Right ventricle myocardium superior (tissue), 1 donor: ENCODE measurements around the gene MED13L. TPM values are rescaled to one million over a fixed set of nuclear protein-coding genes. Genes with fewer than 3 reads are reported as not detected.

ENCODE experiments used
- ATAC-seq: fragments of 200-7000 bp; cut with Tn5 transposase; one replicate; pipeline ENCODE4 v1.9.1; 2020; ENCODE audit warnings: mild to moderate bottlenecking; ENCODE audit not compliant: poor library complexity
- DNase-seq: peaks from one replicate; pipeline ENCODE4 v3.0.0-alpha.2; 2020
- intact Hi-C: fragments of 100-400 bp; cut with DNase I; formaldehyde crosslinking; loops from one replicate; pipeline ENCODE4 v1.11.2; 2022
- total RNA-seq: library from RNA; stranded (reverse); fragmentation: NEBNext Ultra II Directional; extraction: Animal tissue kit (Norgen Biotek cat#: 25700); gene quantifications from one replicate; pipeline ENCODE4 v1.2.1, GENCODE V29; 2021
- donor health status: DM: no; HTN: yes; CAD: no; lungs with severe emphysema.

MED13L gene
- total RNA-seq, 1 donor from 2014 or later = 57.7 TPM

- peak; percentile 63 for ATAC-seq
- intact Hi-C loops = no loop called here
- DNase-seq = no peak
Measured at GRCh38 chr12:116204169-116204568, 73.3 kb downstream of the MED13L start.

DNA sequence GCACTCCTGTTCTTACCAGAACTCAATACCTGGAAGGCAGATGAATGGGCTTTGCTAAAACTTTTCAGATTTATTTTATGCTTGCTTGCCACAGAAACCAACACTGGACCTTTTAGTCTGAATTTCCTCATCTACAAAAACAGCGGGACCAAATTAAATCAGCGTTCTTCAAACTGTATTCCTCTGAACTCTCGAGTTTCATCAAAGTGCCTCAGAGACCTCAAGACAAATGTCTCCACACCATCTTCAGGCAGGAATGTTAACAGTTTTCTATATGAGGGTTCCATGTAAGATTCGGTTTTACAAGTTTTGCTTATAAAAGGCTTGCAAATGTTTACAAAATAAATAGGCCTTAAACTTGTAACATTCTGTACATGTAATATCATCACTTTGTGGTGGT lies 74.6 kb downstream of the MED13L start:
- DNase-seq (no peak), ATAC-seq (no peak)
- intact Hi-C loops = no loop called here

- DNase-seq = no peak
- intact Hi-C loops = no loop called here
- no peak for ATAC-seq
Measured at GRCh38 chr12:116202433-116202832, 75.1 kb downstream of the MED13L start.

DNA sequence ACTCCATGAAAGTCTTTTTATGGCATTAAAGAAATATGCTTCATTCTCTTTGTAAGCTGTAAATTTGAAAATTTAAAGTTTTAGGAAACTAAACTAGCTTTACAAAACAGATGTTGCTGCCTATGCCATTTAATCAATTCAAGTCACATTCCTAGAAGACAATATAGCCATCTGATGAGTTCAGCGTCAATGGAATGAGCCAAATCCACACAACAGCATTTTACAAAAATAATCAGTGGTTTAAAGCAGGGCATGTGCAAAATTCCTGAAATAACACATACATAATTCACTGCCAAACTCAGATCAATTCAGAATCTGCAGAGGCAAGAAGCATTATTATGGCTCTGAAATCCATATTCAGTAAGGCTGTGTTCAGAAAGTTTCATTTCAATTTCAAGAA lies 75.6 kb downstream of the MED13L start:
- ATAC-seq = no peak
- no peak for DNase-seq
- intact Hi-C loops = no loop called here

- no peak for DNase-seq
- ATAC-seq = no peak
- intact Hi-C loops = no loop called here
Measured at GRCh38 chr12:116201359-116201758, 76.1 kb downstream of the MED13L start.

GRCh38 chr12:116200812-116201211 lies 76.7 kb downstream of the MED13L start:
- intact Hi-C loops = no loop called here
- no peak for ATAC-seq

GRCh38 chr12:116199160-116199706 lies 78.3 kb downstream of the MED13L start:
- ATAC-seq (no peak), DNase-seq (no peak)
- intact Hi-C loops = no loop called here

More at GRCh38 chr12:116200812-116201211, 76.7 kb downstream of the MED13L start:
- no peak for DNase-seq

- ATAC-seq = peak; percentile 76
- no peak for DNase-seq
- intact Hi-C loops = no loop called here
Measured at GRCh38 chr12:116196752-116197718, 80.5 kb downstream of the MED13L start.

DNA sequence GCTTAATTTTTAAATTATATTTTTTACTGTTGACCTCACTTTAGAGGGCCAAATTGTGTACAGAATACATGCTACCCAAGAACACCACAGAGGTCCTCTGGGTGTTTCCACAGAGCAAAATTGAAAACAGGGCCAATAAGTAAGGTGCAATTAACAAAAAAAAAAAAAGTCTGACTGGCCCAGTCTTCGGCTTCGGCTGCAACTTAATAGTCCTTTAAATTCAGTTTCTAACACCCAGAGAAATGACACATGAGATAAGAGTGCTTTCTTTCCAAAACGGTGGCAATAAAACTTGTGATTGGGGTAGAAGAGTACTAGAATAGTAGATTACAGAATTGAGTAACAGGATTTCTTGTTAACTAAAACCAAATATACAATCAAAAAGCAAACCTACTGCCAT lies 81.3 kb downstream of the MED13L start:
- ATAC-seq (peak; percentile 59), DNase-seq (no peak)
- intact Hi-C loops = no loop called here

GRCh38 chr12:116194935-116195431 lies 82.5 kb downstream of the MED13L start:
- intact Hi-C loops = no loop called here
- no peak for DNase-seq
- ATAC-seq = no peak

- DNase-seq = no peak
- intact Hi-C loops = no loop called here
- ATAC-seq = no peak
Measured at GRCh38 chr12:116189692-116190091, 87.8 kb downstream of the MED13L start.

- no peak for ATAC-seq
- intact Hi-C loops = no loop called here
Measured at GRCh38 chr12:116188581-116188980, 88.9 kb downstream of the MED13L start.

DNA sequence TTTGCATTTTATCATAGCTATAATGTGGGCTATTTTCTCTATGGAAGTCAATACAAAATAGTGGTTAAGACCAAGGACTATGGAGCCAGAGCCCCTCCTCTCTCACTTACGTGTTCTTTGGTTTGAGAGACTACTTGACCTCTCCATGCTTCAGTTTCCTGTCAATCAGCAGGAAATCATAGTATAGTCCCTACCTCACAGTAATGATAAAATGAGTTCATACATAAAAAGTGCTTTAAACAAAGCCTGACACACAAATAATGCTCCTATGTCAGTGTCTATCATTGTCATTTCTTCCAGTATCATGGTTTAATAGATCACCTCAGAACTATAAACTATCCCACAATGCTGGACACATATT lies 90.4 kb downstream of the MED13L start:
- DNase-seq (no peak), ATAC-seq (peak; percentile 17)
- intact Hi-C loops = no loop called here

More at GRCh38 chr12:116188581-116188980, 88.9 kb downstream of the MED13L start:
- no peak for DNase-seq

GRCh38 chr12:116186482-116187150 lies 90.9 kb downstream of the MED13L start:
- intact Hi-C loops = no loop called here
- DNase-seq (no peak), ATAC-seq (peak; percentile 47)

- intact Hi-C loops = no loop called here
- ATAC-seq (no peak), DNase-seq (no peak)
Measured at GRCh38 chr12:116184763-116185162, 92.7 kb downstream of the MED13L start.

DNA sequence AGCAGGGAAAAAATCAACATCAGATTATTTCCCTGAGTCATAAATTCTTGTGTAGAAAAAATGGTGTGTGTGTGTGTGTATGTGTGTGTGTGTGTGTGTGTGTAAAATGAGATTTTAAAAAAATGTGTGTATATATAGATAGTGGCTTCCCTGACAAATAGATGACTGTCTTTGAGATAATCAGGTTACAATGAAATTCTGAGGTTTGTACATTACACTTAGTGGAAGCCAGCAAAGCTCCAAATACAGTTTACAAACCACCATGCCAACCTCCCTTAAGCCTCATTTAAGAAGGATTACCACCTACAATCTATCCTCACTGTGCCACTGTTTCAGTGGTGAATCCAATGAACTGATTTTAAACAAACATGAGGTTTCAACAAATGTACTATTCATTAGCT lies 93.8 kb downstream of the MED13L start:
- ATAC-seq = no peak
- DNase-seq = no peak
- intact Hi-C loops = no loop called here

- DNase-seq = no peak
- ATAC-seq = no peak
- intact Hi-C loops = no loop called here
Measured at GRCh38 chr12:116182359-116183063, 95.0 kb downstream of the MED13L start.

GRCh38 chr12:116180448-116180847 lies 97.0 kb downstream of the MED13L start:
- intact Hi-C loops = no loop called here
- ATAC-seq (no peak), DNase-seq (no peak)

- DNase-seq (no peak), ATAC-seq (no peak)
- intact Hi-C loops = no loop called here
Measured at GRCh38 chr12:116179384-116179783, 98.1 kb downstream of the MED13L start.
